ENCODE data around the gene CHD3. TPM values are rescaled to one million over a fixed set of nuclear protein-coding genes. Genes with fewer than 3 reads are reported as not detected.
"Not testable (repeated sequence)": the region's sequence is repeated elsewhere in the genome, so short reads cannot be mapped to it uniquely, and the experiment has no call there.

The CHD3 gene
- total RNA-seq, 1 donor from 2014 or later = 93.0 TPM

- H3K36me3 ChIP-seq = peaks cover 87% of the 10 kb centered on the region
- DNase-seq = no peak
- no peaks in the 10 kb centered on the region for H3K9me3 ChIP-seq
- H3K27ac ChIP-seq = no peak overlapping the region
- H3K4me3 ChIP-seq = no peak overlapping the region
- TF ChIP-seq CTCF (IDR thresholded peaks at IDR 0.05) = no peak
- no peaks in the 10 kb centered on the region for H3K27me3 ChIP-seq
- intact Hi-C loops (cut with DNase I) = no loop called here
- no peak for ATAC-seq
- H3K4me1 ChIP-seq = no peaks in the 10 kb centered on the region
These were observed 57.1 kb downstream of the CHD3 start for GRCh38 chr17:7945651-7946050.

- no peaks in the 10 kb centered on the region for H3K9me3 ChIP-seq
- no peak for DNase-seq
- H3K27me3 ChIP-seq = no peaks in the 10 kb centered on the region
- H3K4me3 ChIP-seq = no peak overlapping the region
- H3K4me1 ChIP-seq = no peaks in the 10 kb centered on the region
- ATAC-seq = no peak
- no peak for TF ChIP-seq CTCF (IDR thresholded peaks at IDR 0.05)
- H3K27ac ChIP-seq = no peak overlapping the region
- intact Hi-C loops (cut with DNase I) = no loop called here
- peaks cover 81% of the 10 kb centered on the region for H3K36me3 ChIP-seq
These were observed 57.9 kb downstream of the CHD3 start for GRCh38 chr17:7946441-7946840.

GRCh38 chr17:7947651-7948050 lies 59.1 kb downstream of the CHD3 start:
- Histone ChIP-seq H3K9me3 (no peaks in the 10 kb centered on the region), H3K36me3 (peaks cover 72% of the 10 kb centered on the region), H3K27ac (no peak overlapping the region), H3K4me1 (no peaks in the 10 kb centered on the region), H3K27me3 (no peaks in the 10 kb centered on the region), H3K4me3 (no peak overlapping the region)
- intact Hi-C loops (cut with DNase I) = no loop called here
- no peak for TF ChIP-seq CTCF (IDR thresholded peaks at IDR 0.05)
- ATAC-seq (no peak), DNase-seq (no peak)

GRCh38 chr17:7950578-7950977 lies 62.0 kb downstream of the CHD3 start:
- intact Hi-C loops (cut with DNase I) = no loop called here
- Histone ChIP-seq H3K36me3 (peaks cover 45% of the 10 kb centered on the region), H3K27ac (peak overlapping the region; percentile 30), H3K27me3 (no peaks in the 10 kb centered on the region), H3K4me1 (no peaks in the 10 kb centered on the region), H3K9me3 (no peaks in the 10 kb centered on the region), H3K4me3 (no peak overlapping the region)
- no peak for DNase-seq
- no peak for ATAC-seq
- TF ChIP-seq CTCF (IDR thresholded peaks at IDR 0.05) = no peak

GRCh38 chr17:7951143-7951792 lies 62.7 kb downstream of the CHD3 start:
- Histone ChIP-seq H3K27me3 (no peaks in the 10 kb centered on the region), H3K27ac (peak overlapping the region; percentile 55), H3K9me3 (no peaks in the 10 kb centered on the region), H3K4me1 (peaks cover 4% of the 10 kb centered on the region), H3K36me3 (peaks cover 38% of the 10 kb centered on the region), H3K4me3 (peak overlapping the region; percentile 35)
- no peak for TF ChIP-seq CTCF (IDR thresholded peaks at IDR 0.05)
- DNase-seq (no peak), ATAC-seq (peak; percentile 56)
- intact Hi-C loops (cut with DNase I) = no loop called here

GRCh38 chr17:7953266-7953665 lies 64.7 kb downstream of the CHD3 start:
- Histone ChIP-seq H3K36me3 (peaks cover 18% of the 10 kb centered on the region), H3K4me3 (peak overlapping the region; percentile 35)
- H3K9me3 ChIP-seq; intact Hi-C loops (cut with DNase I); H3K27ac ChIP-seq; H3K4me1 ChIP-seq; H3K27me3 ChIP-seq; ATAC-seq; DNase-seq: not testable (repeated sequence)

Measured in upper lobe of right lung (tissue), 1 donor.